Activated CD4-positive, alpha-beta memory T cell treated with anti-CD3 and anti-CD28 coated beads for 36 hours (primary cell): ENCODE measurements around the gene FMO3. TPM values are rescaled to one million over a fixed set of nuclear protein-coding genes. Genes with fewer than 3 reads are reported as not detected.

Experiments used
- CTCF ChIA-PET: fragments of 350-600 bp; sonication (Branson Sonifier 250); formaldehyde crosslinking; loops from one replicate; lab custom pipeline; 2021; ENCODE audit warnings: antibody characterized with exemption, inconsistent platforms; lab: Charles Lee
- POLR2A ChIA-PET: fragments of 350-600 bp; sonication (Branson Sonifier 250); formaldehyde crosslinking; loops from one replicate; lab custom pipeline; 2021; ENCODE audit warnings: antibody characterized with exemption; lab: Charles Lee
- DNase-seq: peaks from one replicate; pipeline ENCODE4 v3.0.0-alpha.2; 2020
- H3K27ac Mint-ChIP-seq: one replicate; pipeline ENCODE4 v1.8.0; 2021; ENCODE audit warnings: mixed read lengths
- H3K27me3 Mint-ChIP-seq: one replicate; pipeline ENCODE4 v1.8.0; 2021; ENCODE audit warnings: mixed read lengths
- H3K36me3 Mint-ChIP-seq: one replicate; pipeline ENCODE4 v1.8.0; 2021; ENCODE audit warnings: mixed read lengths
- H3K4me1 Mint-ChIP-seq: one replicate; pipeline ENCODE4 v1.8.0; 2021; ENCODE audit warnings: low read depth, mixed read lengths
- H3K4me3 Mint-ChIP-seq: one replicate; pipeline ENCODE4 v1.8.0; 2021; ENCODE audit warnings: mild to moderate bottlenecking, mixed read lengths
- H3K9me3 Mint-ChIP-seq: one replicate; pipeline ENCODE4 v1.8.0; 2021; ENCODE audit warnings: mixed read lengths
- intact Hi-C: fragments of 100-400 bp; cut with micrococcal nuclease; formaldehyde crosslinking; loops from one replicate; pipeline ENCODE4 v1.15.1; 2023
- total RNA-seq, 2 experiments: library from RNA; stranded (reverse); gene quantifications; one replicate each; pipeline ENCODE4 v1.2.3, GENCODE V29; 2021

Gene FMO3
- total RNA-seq, 2 experiments from 2014 or later, result not detected

DNA sequence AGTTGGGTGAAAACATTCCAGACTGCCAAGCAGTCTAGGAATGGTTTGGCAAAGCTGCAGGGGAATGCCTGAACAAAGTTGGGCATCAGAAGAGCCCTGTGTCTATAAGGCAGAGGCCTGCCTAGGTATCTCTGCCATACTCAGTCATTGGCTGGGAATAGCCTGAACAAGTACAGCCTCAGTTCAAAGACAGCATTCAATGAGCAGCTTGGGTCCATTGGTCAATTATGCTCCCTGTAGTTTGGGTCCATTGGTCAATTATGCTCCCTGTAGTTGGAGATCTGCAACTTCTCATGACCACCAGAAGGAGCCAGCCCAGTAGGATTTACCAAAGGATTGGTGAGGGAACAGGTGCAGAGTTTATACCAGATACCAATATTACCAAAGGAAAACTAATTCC is 31.6 kb downstream of the FMO3 start:
- POLR2A ChIA-PET, result no interaction called here

DNA sequence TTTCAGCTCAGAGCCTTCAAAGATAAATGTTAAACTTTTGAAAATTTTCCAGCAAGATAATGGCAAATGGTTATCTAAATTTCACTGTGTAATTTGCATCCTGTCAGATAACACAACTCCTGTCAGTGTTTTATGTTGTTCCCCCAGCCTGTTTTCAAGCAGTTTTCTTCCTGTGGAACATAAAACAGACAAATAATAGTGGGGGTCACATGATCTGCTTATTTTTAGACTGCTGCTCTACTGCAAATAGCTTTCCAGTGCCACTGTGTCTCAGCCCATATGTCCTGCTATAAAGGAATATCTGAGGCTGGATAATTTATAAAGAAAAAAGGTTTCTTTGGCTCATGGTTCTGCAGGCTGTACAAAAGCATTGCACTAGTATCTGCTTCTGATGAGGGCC is 32.2 kb downstream of the FMO3 start:
- no peaks in the 10 kb centered on the region for H3K36me3 Mint-ChIP-seq
- no peak overlapping the region for H3K4me3 Mint-ChIP-seq
- CTCF ChIA-PET, result no interaction called here
- H3K4me1 Mint-ChIP-seq, result no peaks in the 10 kb centered on the region
- no peak overlapping the region for H3K27ac Mint-ChIP-seq
- no peak for DNase-seq
- POLR2A ChIA-PET, result no interaction called here
- no peaks in the 10 kb centered on the region for H3K9me3 Mint-ChIP-seq
- H3K27me3 Mint-ChIP-seq, result peaks cover 14% of the 10 kb centered on the region
- intact Hi-C loops, result no loop called here

More for the DNA sequence above, 31.6 kb downstream of the FMO3 start:
- no peak for DNase-seq
- Mint-ChIP-seq H3K36me3 (no peaks in the 10 kb centered on the region), H3K27ac (no peak overlapping the region), H3K4me1 (no peaks in the 10 kb centered on the region), H3K9me3 (no peaks in the 10 kb centered on the region), H3K4me3 (no peak overlapping the region), H3K27me3 (peaks cover 9% of the 10 kb centered on the region)
- CTCF ChIA-PET, result no interaction called here
- intact Hi-C loops, result no loop called here

DNA sequence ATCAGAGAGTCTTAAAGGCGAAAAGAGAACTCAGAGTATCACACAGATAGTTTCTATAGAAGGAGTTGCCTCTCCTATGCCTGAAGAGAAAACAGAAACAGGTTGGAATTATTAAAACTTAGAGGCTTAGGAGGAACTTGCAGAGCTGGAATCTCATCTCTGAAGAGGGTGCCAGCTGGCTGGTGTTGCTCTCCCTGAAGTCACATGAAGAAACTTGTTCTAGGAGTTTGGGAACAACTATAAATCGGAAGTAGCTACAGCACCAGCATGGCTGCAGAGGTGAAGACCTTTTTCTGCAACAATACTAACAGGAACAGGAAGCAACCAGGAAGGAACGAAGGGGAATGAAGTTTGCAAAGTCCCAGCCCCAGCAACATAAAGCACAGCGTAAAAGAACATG is 35.8 kb downstream of the FMO3 start:
- Mint-ChIP-seq H3K4me1 (no peaks in the 10 kb centered on the region), H3K27ac (no peak overlapping the region), H3K27me3 (peaks cover 7% of the 10 kb centered on the region), H3K9me3 (peaks cover 2% of the 10 kb centered on the region), H3K4me3 (no peak overlapping the region), H3K36me3 (no peaks in the 10 kb centered on the region)
- CTCF ChIA-PET, result no interaction called here
- no peak for DNase-seq
- intact Hi-C loops, result no loop called here
- POLR2A ChIA-PET, result no interaction called here

DNA sequence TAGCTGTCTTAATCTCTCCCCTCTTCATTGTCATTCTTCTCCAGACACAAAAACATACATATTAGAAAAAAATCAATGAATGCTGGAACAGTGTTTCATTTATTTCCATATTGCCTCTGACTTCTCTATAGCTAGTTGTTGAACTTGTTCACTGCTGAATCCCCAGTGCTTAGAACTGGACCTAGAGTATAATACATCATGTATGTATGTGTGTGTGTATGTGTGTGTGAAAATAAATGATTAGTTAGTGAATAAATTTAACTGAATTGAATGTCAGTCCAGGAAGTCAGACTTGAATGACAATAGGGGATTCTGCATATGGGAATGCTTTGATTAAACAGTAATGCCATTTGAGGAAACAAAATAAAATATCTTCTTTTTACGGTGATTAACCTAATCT is 36.4 kb downstream of the FMO3 start:
- H3K27ac Mint-ChIP-seq, result no peak overlapping the region
- H3K4me3 Mint-ChIP-seq, result no peak overlapping the region
- POLR2A ChIA-PET, result no interaction called here

DNA sequence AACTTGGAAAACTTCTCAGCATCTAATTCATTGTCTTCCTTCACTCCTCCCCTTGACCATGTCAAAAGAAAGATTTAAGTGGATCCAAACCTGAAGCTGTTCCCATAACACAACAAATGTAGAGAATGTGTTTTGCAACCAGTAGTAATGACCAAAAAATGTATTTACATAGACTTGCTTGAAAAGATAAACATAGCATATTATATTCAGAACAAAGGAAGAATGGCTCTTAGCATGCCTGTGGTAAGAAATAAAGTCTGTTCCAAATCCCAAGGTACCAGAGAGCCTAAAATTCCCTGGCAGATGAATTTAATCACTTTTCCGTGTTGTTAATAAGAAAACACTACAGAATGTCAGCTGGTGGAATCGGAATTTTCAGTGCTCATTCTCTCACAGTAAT is 36.8 kb downstream of the FMO3 start:
- H3K4me3 Mint-ChIP-seq, result no peak overlapping the region
- DNase-seq, result no peak
- POLR2A ChIA-PET, result no interaction called here
- peaks cover 7% of the 10 kb centered on the region for H3K27me3 Mint-ChIP-seq
- CTCF ChIA-PET, result no interaction called here
- intact Hi-C loops, result no loop called here
- peaks cover 2% of the 10 kb centered on the region for H3K9me3 Mint-ChIP-seq
- no peak overlapping the region for H3K27ac Mint-ChIP-seq
- no peaks in the 10 kb centered on the region for H3K36me3 Mint-ChIP-seq
- no peaks in the 10 kb centered on the region for H3K4me1 Mint-ChIP-seq

More for the DNA sequence above, 36.4 kb downstream of the FMO3 start:
- Mint-ChIP-seq H3K9me3 (peaks cover 2% of the 10 kb centered on the region), H3K4me1 (no peaks in the 10 kb centered on the region), H3K36me3 (no peaks in the 10 kb centered on the region), H3K27me3 (peaks cover 7% of the 10 kb centered on the region)
- CTCF ChIA-PET, result no interaction called here
- intact Hi-C loops, result no loop called here
- no peak for DNase-seq

DNA sequence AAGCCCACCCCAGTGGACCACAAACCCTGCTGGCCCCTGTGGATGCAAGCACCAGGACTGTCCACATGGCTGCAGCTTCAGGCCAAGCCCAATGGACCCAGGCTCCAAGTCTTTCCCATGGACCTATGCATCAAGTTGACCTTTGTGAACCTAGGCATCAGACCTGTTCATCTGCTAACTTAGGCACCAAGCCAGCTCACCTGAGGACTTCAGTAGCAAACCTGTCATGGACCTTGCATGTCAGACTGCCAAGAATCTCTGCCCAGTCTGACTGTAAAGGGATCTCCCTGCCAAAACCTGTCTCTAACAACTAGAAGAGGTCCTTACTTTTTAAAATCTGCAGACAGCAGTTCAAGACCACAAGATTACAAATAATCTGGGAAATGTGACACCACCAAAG is 37.8 kb downstream of the FMO3 start:
- peaks cover 2% of the 10 kb centered on the region for H3K9me3 Mint-ChIP-seq
- H3K27me3 Mint-ChIP-seq, result peaks cover 7% of the 10 kb centered on the region
- DNase-seq, result no peak
- H3K27ac Mint-ChIP-seq, result no peak overlapping the region
- intact Hi-C loops, result no loop called here
- ChIA-PET CTCF (no interaction called here), POLR2A (no interaction called here)
- H3K4me3 Mint-ChIP-seq, result no peak overlapping the region
- no peaks in the 10 kb centered on the region for H3K4me1 Mint-ChIP-seq
- no peaks in the 10 kb centered on the region for H3K36me3 Mint-ChIP-seq

DNA sequence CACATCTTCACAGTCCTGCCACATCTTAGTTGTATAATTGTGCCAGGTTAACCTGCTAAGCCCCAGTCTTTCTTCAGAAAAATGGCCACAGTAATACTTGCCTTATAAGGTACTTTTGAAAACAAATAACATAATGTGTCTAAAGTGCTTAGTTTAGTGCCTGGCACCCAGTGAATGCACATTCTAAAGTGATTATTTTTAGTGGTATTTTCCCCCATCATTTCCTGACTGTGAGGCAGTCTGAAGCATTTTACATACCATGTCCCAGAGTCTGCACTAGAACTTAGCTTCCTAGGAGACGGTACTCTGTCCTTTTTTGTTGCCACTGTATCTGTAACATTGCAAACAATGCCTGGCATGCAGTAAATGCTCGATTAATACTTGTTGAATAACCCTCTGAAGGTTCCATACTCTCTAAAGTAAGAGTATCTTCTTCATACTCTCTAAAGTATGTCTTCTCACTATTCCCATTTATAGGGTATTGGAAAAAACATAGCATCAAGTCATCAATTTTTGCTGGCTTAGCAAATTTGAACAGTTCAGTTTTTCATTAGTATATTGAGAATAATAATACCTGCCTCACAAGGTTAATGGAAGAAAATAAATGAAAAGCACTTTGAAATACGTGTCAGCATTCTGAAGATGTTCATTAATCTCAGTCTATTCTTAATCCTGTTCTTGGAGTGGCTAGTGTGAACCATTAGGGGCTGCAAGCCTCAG is 43.7 kb downstream of the FMO3 start:
- Mint-ChIP-seq H3K27ac (no peak overlapping the region), H3K27me3 (peaks cover 8% of the 10 kb centered on the region), H3K4me3 (no peak overlapping the region), H3K9me3 (no peaks in the 10 kb centered on the region), H3K4me1 (no peaks in the 10 kb centered on the region), H3K36me3 (no peaks in the 10 kb centered on the region)
- no peak for DNase-seq
- POLR2A ChIA-PET, result no interaction called here
- intact Hi-C loops, result no loop called here
- CTCF ChIA-PET, result interaction anchor here (1.0 kb wide), 1 partner anchor 179 kb away, joined by 3 read pairs; the partner anchor contains the start of gene FMO4

DNA sequence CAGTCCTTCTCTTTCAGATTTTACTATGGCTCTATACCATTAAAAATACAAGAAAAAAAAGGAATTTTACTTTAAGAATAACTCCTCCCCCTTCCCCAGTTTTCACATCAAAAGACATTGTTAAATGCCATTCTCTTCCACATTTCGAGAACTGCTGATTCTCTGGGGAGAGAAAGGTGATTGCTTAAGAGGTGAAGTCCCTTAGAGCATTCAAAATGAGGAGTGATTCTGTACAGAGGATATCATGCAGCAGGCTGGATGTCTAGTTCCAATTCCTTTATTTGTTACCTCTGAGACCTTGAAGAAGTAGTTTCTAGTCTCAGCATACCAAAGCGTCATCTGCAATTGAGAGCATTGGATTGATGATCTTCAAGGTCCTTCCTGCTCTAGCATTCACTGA is 46.9 kb downstream of the FMO3 start:
- no peak for DNase-seq
- intact Hi-C loops, result no loop called here
- H3K4me3 Mint-ChIP-seq, result no peak overlapping the region
- ChIA-PET CTCF (no interaction called here), POLR2A (no interaction called here)
- H3K4me1 Mint-ChIP-seq, result no peaks in the 10 kb centered on the region
- peaks cover 11% of the 10 kb centered on the region for H3K27me3 Mint-ChIP-seq
- H3K27ac Mint-ChIP-seq, result no peak overlapping the region
- no peaks in the 10 kb centered on the region for H3K9me3 Mint-ChIP-seq
- H3K36me3 Mint-ChIP-seq, result no peaks in the 10 kb centered on the region

DNA sequence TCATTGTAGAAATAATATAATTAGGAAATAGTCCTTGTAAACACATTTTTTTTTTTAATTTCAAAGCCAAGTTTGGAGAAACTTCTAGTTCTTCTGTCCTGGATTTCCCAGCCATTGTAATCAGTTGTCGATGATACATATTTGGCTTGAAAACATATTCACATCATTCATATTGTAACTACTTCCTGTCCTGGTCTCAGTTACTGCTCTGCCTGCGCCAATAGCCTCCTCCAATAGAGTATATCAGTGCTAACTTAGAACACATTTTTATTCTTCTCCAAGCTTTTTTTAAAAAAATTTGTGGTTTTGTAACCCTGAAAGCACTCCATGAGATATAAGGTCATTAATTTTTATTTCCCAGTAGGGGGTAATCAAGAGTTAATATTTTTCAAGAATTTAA is 48.3 kb downstream of the FMO3 start:
- Mint-ChIP-seq H3K27ac (no peak overlapping the region), H3K9me3 (no peaks in the 10 kb centered on the region), H3K4me3 (no peak overlapping the region), H3K36me3 (no peaks in the 10 kb centered on the region), H3K27me3 (peaks cover 11% of the 10 kb centered on the region), H3K4me1 (no peaks in the 10 kb centered on the region)
- CTCF ChIA-PET, result no interaction called here
- intact Hi-C loops, result no loop called here
- POLR2A ChIA-PET, result no interaction called here
- no peak for DNase-seq

DNA sequence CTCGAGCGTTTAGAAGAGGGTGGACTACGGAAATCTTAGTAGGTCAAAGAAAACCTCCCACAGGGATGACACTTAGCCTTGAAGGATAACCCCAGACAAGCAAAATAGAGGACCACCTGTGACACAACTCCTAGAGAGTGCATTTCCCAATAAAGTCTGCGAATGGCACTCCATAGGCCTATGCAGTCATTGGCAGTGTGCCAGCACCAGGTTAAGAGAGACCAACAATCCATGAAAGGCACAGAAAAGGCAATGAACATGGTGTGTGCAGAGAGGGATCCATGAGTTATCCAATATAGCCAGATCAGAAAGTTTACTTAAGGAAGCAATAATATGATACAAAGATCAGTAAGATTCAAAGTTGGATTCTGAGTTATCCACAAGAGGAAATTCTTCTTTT is 49.2 kb downstream of the FMO3 start:
- Mint-ChIP-seq H3K4me3 (no peak overlapping the region), H3K4me1 (no peaks in the 10 kb centered on the region), H3K27ac (no peak overlapping the region), H3K9me3 (no peaks in the 10 kb centered on the region), H3K36me3 (no peaks in the 10 kb centered on the region), H3K27me3 (peaks cover 12% of the 10 kb centered on the region)
- intact Hi-C loops, result no loop called here
- DNase-seq, result no peak
- ChIA-PET POLR2A (no interaction called here), CTCF (no interaction called here)

DNA sequence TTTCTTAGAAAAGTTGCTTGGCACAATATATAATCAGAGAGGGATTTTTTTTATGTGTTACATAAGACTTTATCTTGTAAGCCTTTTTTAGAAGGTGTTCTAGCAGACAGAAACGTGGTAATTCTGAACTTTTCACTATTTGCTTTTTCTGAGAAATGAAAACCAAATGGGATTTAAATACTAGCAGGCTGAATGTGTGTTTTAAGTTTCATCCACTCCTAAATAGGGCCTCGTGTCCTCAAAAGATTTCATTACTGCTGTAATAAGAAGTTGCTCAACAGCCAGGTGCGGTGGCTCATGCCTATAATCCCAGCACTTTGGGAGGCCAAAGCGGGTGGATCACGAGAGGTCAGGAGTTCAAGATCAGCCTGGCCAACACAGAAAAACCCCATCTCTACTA is 49.7 kb downstream of the FMO3 start:
- ChIA-PET POLR2A (no interaction called here), CTCF (no interaction called here)
- H3K4me1 Mint-ChIP-seq, result no peaks in the 10 kb centered on the region
- intact Hi-C loops, result no loop called here
- H3K36me3 Mint-ChIP-seq, result no peaks in the 10 kb centered on the region
- no peak overlapping the region for H3K4me3 Mint-ChIP-seq
- peaks cover 16% of the 10 kb centered on the region for H3K27me3 Mint-ChIP-seq
- H3K9me3 Mint-ChIP-seq, result no peaks in the 10 kb centered on the region
- no peak overlapping the region for H3K27ac Mint-ChIP-seq
- DNase-seq, result no peak

DNA sequence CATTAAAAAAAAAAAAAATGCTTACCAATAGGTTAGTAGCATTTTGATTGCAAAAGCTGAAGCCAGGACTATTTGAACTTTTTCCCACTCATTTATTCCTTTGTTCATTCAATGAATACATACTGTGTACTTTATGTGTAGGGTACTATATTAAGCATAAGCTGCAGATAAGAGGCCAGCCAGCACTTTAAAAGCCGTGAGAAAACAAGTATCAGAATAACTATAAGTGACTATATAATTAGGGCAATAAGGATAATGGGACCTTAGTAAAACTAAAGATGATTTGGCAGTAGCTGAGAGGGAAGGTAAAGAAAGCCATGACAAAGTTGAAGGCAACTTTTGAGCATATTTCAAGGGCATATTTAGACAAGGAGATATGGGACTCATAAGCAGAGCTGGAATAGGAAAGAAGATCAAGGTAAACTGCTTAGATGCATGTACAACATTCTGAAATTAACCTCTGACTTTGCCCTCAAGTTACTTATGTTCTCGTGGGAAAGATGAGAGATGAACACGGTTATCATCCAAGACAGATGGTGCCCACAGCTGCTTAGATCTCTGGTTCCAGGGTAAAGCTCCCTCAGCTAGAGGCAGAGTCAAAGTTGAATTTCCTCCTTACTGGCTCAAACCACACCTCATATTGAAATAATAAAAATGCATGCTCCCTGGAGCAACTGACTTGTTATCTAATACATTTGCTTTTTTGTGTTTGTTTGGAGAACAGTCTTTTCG is 50.4 kb downstream of the FMO3 start:
- no peak for DNase-seq
- POLR2A ChIA-PET, result no interaction called here
- no peaks in the 10 kb centered on the region for H3K36me3 Mint-ChIP-seq
- no peaks in the 10 kb centered on the region for H3K4me1 Mint-ChIP-seq
- intact Hi-C loops, result no loop called here
- H3K9me3 Mint-ChIP-seq, result no peaks in the 10 kb centered on the region
- H3K27ac Mint-ChIP-seq, result no peak overlapping the region
- no peak overlapping the region for H3K4me3 Mint-ChIP-seq
- CTCF ChIA-PET, result no interaction called here
- H3K27me3 Mint-ChIP-seq, result peaks cover 14% of the 10 kb centered on the region
